Activated effector memory CD4-positive, alpha-beta T cell treated with Interleukin-2 at 50 U/mL for 16 hours (primary cell): ENCODE data around the gene PEX26.
"Not testable (repeated sequence)": the region's sequence is repeated elsewhere in the genome, so short reads cannot be mapped to it uniquely, and the experiment has no call there.

Experiments
- DNase-seq: peaks from one replicate; pipeline ENCODE4 v3.0.0-alpha.2; 2020

PEX26 gene

DNA sequence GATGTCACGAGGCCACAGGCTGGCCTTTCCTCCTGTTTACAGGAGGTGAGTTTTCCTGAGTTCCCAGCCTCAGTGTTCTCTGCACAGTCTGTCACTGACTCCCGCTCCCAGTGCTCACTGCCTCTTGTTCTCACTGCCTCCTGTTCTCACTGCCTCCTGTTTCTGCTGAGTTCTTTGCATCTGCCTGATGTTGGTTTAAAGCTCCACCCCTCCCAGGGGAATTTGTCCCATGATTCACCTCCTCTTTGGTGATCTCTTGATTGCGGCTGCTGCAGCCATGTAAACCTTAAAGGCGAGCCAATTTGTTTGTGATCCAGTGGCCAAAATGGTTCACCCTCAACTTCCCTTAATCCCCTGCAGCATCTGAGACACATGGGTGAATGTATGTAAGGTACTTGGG is 26.8 kb downstream of the PEX26 start:
- DNase-seq: no peak

DNA sequence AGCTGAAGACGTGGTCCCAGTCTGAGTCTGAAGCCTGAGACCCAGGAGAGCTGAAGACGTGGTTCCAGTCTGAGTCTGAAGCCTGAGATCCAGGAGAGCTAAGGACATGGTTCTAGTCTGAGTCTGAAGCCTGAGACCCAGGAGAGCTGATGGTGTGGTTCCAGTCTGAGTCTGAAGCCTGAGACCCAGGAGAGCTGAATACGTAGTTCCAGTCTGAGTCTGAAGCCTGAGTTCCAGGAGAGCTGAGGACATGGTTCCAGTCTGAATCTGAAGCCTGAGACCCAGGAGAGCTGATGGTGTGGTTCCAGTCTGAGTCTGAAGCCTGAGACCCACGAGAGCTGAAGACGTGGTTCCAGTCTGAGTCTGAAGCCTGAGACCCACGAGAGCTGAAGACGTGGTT is 28.2 kb downstream of the PEX26 start:
- DNase-seq: not testable (repeated sequence)

DNA sequence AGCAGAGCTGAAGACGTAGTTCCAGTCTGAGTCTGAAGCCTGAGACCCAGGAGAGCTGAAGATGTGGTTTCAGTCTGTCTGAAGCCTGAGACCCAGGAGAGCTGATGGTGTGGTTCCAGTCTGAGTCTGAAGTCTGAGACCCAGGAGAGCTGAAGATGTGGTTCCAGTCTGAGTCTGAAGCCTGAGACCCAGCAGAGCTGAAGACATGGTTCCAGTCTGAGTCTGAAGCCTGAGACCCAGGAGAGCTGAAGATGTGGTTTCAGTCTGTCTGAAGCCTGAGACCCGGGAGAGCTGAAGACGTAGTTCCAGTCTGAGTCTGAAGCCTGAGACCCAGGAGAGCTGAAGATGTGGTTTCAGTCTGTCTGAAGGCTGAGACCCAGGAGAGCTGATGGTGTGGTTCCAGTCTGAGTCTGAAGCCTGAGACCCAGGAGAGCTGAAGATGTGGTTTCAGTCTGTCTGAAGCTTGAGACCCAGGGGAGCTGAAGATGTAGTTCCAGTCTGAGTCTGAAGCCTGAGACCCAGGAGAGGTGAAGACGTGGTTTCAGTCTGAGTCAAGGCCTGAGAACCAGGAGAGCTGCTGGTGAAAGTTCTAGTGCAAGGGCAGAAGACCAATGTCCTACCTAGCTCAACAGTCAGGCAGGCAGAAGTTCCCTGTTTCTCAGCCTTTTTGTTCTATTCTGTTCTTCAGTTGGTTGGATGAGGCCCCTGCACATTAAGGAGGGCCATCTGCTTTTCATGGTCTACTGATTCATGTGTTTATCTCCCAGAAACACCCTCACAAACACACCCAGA is 29.0 kb downstream of the PEX26 start:
- not testable (repeated sequence) for DNase-seq

- no peak for DNase-seq
Measured at GRCh38 chr22:18108187-18108586, 30.4 kb downstream of the PEX26 start.

DNA sequence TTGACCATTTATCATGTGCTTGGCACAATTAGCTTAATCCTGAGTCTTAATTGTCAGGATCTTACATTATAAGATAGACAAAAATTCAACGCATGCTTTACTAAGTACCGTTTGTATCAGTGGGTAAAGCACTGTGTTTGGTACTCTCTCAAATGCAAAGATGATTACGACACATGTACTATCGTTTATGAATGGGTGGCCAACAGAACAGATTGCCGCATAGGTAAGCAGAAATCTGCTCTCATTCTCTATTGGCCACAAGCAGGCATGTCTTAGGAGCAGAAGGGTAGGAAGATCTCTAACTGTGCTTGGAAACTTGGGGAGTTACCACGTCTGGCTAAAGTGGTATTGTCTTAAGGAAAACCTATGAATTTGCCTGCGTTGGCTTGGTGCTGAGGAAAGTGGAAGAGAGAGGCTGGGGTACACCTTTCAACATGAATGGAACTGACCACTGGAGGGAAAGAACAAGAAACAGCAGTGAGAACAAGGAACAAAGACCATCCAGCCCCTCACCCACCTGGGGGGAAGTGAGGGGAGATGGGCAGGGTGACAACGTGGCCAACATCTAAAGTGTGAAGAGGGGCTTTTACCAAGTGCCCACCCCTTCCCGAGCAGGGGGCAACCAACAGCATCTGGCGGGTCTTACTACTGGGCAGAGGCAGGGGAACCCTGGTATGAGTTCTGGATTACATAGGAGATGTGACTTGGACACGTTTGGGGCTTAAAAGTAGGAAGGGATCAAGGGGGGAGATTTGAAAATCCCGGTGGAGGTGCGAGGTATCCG is 31.8 kb downstream of the PEX26 start:
- no peak for DNase-seq

DNA sequence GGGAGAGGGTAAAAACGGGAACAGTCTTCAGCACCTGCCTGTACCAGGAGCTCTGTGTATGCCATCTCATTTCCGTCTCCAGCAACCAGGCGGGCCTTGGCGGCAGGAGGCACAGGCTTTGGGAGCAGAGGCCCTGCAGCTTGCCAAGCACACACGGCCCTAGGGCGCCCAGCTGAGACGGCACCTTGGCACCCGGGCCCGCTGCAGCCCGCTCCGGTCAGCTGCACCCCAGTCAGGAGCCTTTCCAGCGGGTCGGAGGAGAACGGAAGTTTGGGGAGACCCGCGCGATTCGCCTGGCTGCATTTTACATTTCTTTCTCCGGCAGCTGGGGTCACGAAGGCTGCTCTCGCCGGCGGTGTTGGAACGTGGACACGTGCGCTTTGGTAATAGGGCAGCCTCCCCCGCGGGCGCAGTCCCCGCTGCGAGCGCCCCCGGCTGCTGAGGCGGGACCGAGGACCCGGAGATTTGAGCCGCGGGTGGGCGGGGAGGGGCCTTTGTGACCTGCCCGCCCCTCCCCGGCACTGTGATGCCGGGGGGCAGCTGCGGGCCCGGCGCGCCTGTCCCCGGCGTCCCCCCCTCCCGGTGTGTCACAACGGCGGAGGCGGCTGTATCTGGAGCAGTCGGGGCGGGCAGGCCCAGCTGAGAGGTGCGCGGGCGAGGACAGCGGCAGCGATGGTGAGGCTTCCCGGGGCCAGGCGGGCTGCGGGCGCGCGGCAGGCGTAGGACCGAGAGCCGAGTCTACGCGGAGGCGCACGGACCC is 32.6 kb downstream of the PEX26 start, which contains the start of gene TUBA8:
Gene TUBA8, plus strand, starts transcription at position 616 of the 760 bp plus-strand sequence. Its CDS starts 57 bp downstream, at position 673.
- no peak for DNase-seq

DNA sequence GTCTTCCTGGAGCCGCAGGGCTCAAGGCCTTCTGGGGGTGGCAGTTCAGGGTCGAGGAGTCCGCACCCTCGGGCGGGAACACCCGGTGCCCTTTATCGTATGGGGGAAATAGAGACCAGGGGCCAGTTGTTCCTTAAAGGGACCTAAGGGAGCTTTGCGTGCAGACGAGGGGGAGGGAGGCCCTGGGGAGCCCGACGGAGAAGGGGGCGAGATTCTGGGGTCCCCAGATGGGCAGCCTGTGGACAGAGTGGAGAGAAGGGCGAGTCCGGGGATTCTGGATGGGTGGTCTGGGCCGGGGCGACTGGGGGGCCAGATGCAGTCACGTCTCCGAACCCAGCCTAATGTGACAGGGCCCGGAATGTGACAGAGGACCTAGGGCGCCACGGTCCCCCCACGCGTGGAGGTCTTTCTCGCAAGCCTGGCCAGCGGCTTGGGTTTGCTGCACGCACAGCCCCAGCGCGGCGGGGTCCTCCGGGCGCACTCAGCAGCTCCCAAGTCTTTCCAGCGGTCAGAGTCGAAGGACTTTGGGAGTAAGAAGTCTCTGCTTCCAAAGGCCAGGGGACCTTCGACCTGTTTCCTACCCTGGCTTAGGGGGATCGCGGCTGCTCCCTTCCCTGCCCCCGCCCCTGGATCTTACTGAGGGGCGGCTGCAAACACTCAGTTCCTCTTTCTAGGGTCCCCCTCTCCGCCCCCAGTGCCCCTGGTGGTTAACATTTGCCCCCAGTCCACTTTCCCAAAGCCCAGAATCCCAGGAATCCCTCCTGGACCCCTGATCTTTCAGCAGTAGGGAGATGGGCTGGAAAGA is 33.4 kb downstream of the PEX26 start:
- DNase-seq: no peak

GRCh38 chr22:18111759-18112330 is 34.1 kb downstream of the PEX26 start:
- DNase-seq: no peak

DNA sequence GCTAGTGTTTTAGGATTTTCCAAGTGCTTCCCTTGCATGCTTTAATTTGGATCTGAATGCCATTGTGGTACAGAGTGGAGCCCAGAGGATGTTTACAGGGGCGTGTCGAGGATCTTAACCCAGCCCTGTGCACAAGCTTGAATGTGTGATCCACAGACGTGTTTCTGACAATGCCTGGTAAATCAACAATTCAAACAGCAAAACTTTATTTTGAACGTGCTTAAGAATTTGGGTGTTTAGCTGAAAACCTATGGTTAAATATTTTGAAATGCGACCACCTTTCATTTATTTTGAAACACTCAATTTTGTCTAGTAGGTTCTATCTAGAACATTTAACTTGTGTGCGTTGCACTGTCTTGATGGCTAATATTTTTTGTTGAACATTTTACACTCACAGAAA is 34.6 kb downstream of the PEX26 start:
- DNase-seq: no peak

DNA sequence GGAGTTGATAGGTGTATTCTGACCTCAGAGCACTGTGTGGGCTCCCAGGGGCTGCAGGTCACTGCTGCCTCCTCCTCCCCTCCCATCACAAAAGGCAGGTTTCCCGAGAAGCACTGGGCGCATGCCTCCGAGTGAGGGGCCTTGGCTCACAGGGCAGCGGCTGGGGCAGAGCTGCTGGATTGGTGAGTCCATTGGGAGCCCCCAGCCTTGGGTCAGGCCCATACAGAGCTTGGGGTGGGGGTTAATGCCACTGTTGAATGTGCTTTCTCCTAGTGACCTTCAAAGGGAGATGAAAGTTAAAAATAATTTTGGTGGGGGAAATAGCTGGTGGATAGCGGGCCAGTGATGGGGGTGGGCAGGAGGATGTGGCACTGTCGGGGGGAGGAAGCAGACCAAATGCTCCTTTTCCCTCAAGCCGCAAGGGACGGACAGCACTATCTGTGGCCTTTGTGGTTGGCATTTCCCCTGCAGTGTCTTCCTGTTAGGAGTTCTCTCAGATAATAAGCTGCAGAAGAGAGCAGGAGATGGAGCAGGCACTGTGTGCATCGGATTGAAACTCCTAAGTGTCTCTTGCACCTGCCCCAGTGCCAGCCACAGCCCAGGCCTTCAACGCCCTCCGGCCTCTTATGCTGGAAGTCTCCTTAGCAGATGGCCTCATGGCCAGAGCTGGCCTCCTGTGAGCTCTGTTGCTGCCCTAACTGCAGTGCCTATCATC is 36.0 kb downstream of the PEX26 start:
- no peak for DNase-seq

DNA sequence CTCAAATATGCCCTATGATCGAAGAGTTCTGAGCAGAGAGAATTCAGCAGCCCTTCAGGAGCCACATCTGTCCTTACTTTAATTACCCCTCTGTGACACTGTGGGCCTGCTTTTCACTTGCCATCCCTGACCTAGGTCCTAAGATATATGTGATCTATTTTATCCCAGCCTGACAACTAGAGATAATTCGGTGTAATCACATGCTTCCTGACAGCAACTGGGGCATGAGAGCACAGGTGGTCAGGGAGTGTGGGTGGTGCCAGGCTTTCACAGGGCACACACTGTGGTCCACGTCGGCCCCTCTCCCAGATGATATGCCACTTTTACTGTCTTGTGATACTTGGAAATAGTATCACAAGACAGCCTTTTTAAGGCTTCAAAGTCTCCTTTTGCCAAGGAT is 36.7 kb downstream of the PEX26 start:
- no peak for DNase-seq

GRCh38 chr22:18114976-18115652 is 37.3 kb downstream of the PEX26 start:
- no peak for DNase-seq

DNA sequence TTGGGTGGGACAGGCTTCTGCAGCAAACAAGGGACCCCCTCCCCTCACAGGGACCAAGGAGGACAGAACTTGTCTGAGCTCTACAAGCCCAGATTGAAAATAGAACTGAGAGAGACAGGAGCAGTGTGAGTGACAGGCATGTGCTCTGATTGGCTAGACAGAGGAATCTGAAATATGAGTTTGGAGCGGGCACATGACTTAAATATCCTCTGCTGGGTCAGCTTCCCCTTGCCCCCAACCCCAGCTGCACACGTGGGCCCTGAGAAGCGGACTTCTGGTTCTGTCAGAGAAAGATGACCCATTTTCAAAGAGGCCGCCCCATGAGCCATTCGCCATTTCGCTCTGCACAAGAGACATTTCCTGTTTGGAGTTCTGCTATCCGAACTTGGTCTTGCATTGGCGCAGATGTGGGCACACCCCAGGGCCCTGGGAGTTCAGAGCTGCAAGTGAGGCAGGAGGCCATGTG is 38.1 kb downstream of the PEX26 start:
- DNase-seq: no peak

- no peak for DNase-seq
Measured at GRCh38 chr22:18116634-18117033, 38.8 kb downstream of the PEX26 start.

GRCh38 chr22:18118345-18118915 is 40.6 kb downstream of the PEX26 start:
- no peak for DNase-seq

GRCh38 chr22:18119409-18120110 is 41.8 kb downstream of the PEX26 start:
- no peak for DNase-seq

DNA sequence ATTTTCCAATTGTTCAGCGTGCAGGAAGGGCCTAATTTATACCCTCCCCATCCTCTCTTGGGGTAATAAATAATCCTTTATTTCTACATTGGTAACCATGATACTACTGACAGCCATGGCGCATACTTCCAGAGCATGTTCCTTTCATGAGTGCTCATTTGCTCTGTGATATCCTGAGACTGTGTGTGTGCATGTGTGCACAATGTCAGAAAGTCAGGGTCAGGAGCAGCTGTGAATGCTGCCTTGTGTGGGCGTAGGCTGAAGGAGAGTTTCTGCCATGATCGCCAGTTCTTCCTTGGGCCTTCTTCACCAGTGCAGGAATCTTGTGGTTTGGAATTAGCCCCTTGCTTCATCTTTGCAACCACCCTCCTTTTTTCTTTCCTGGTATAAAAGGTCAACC is 43.1 kb downstream of the PEX26 start:
- no peak for DNase-seq

GRCh38 chr22:18121506-18121905 is 43.7 kb downstream of the PEX26 start:
- DNase-seq: no peak

GRCh38 chr22:18121954-18122554 is 44.3 kb downstream of the PEX26 start:
- no peak for DNase-seq
